HepG2 (cell line): ENCODE results near the gene KSR1. TPM values are rescaled to one million over a fixed set of nuclear protein-coding genes. Genes with fewer than 3 reads are reported as not detected.

Source experiments
- ATAC-seq: fragments of 200-7000 bp; cut with Tn5 transposase; 3 replicates; pipeline ENCODE4 v1.9.1; 2020; ENCODE audit warnings: mild to moderate bottlenecking, moderate library complexity
- BruUV-seq: library from RNA; stranded (reverse); fragments of 400-500 nt; replicated peaks from 2 replicates; lab custom pipeline; 2021; lab: Mats Ljungman, UMichigan
- CTCF ChIA-PET: fragments of 300-600 bp; formaldehyde crosslinking; extraction: SDS; loops from one replicate; lab custom pipeline; 2021; ENCODE audit warnings: low total read pairs, inconsistent platforms, low intra/inter-chr PET ratio; lab: Yijun Ruan, JAX
- POLR2A ChIA-PET: fragments of 350-600 bp; sonication (Branson Sonifier 250); formaldehyde crosslinking; loops from one replicate; lab custom pipeline; 2020; ENCODE audit warnings: antibody characterized with exemption, inconsistent platforms; lab: Yijun Ruan, JAX
- DNase-seq: peaks from one replicate; pipeline ENCODE4 v3.0.0-alpha.2; 2015; ENCODE audit warnings: low spot score
- FAIRE-seq: peaks from 3 replicates; lab custom pipeline; 2011; peaks lifted over from hg19 to GRCh38; lab: Jason Lieb, UNC
- H2AFZ ChIP-seq: one replicate; pipeline ENCODE4 v1.6.1; 2011; ENCODE audit warnings: low read length, inconsistent platforms
- H3K27ac ChIP-seq: fragments of 300-600 bp; 3 replicates; pipeline ENCODE4 v1.8.0; 2011; ENCODE audit warnings: mixed run types, mild to moderate bottlenecking, mixed read lengths, low read length, inconsistent platforms; ENCODE audit not compliant: insufficient read depth; ENCODE audit errors: extremely low read length
- H3K27me3 ChIP-seq, 2 experiments: fragments of 200-600 bp in 1 of 2; 2 replicates in 1 of 2; 3 replicates in 1 of 2; pipeline versions ENCODE4 v1.6.0 to v1.8.0; 2011; ENCODE audit warnings: low read length in 2 of 2, mild to moderate bottlenecking in 2 of 2, moderate library complexity in 2 of 2, inconsistent platforms in 1 of 2; ENCODE audit not compliant: insufficient read depth in 2 of 2, control insufficient read depth in 1 of 2
- H3K36me3 ChIP-seq, 2 experiments: fragments of 200-600 bp in 1 of 2; replicated peaks in 1 of 2; 2 replicates in 1 of 2; 3 replicates in 1 of 2; pipeline versions ENCODE4 v1.5.1 to v1.8.0; 2011; ENCODE audit warnings: low read length in 2 of 2, inconsistent platforms in 1 of 2; ENCODE audit not compliant: insufficient read depth in 2 of 2, control insufficient read depth in 1 of 2
- H3K4me1 ChIP-seq: 2 replicates; pipeline ENCODE4 v1.5.1; 2012; ENCODE audit warnings: low read length, inconsistent platforms; ENCODE audit not compliant: insufficient read depth
- H3K4me2 ChIP-seq: 2 replicates; pipeline ENCODE4 v1.6.0; 2011; ENCODE audit warnings: low read depth, low read length, inconsistent platforms
- H3K4me3 ChIP-seq, 3 experiments: fragments of 200-600 bp in 1 of 3; sonication (generic), shearing (Covaris generic) in 1 of 3; replicated peaks in 1 of 3; 2 replicates each; pipeline ENCODE4 v1.5.1; 2011 to 2016; ENCODE audit warnings: low read length in 3 of 3, inconsistent platforms in 2 of 3, low read depth in 2 of 3, mild to moderate bottlenecking in 2 of 3, control low read depth in 1 of 3, mixed read lengths in 1 of 3; ENCODE audit not compliant: insufficient read depth in 1 of 3
- H3K79me2 ChIP-seq: one replicate; pipeline ENCODE4 v1.6.1; 2011; ENCODE audit warnings: low read length, inconsistent platforms; ENCODE audit not compliant: insufficient read depth
- H3K9ac ChIP-seq: 2 replicates; pipeline ENCODE4 v1.6.0; 2011; ENCODE audit warnings: mild to moderate bottlenecking, low read depth, low read length, inconsistent platforms; ENCODE audit not compliant: insufficient read depth
- H3K9me3 ChIP-seq: 2 replicates; pipeline ENCODE4 v1.5.1; 2012; ENCODE audit warnings: mild to moderate bottlenecking, low read length
- H4K20me1 ChIP-seq: 2 replicates; pipeline ENCODE4 v1.6.0; 2011; ENCODE audit warnings: inconsistent platforms, mild to moderate bottlenecking, low read length, moderate library complexity; ENCODE audit not compliant: insufficient read depth
- KLF6 ChIP-seq: IDR thresholded peaks from 2 replicates; pipeline ENCODE4 v1.8.0; 2016; ENCODE audit warnings: missing biosample characterization, missing genetic modification reagents
- RARG ChIP-seq: sonication (generic); formaldehyde crosslinking; IDR thresholded peaks from 2 replicates; pipeline ENCODE4 v1.4.0; 2020; ENCODE audit warnings: low read depth, mild to moderate bottlenecking, missing genetic modification reagents
- ZBTB3 ChIP-seq: sonication (generic); formaldehyde crosslinking; IDR thresholded peaks from 2 replicates; pipeline ENCODE4 v1.4.0; 2020; ENCODE audit warnings: low read depth, mild to moderate bottlenecking, moderate library complexity, missing genetic modification reagents, borderline replicate concordance
- ZBTB33 ChIP-seq: sonication (generic); formaldehyde crosslinking; IDR thresholded peaks from 2 replicates; pipeline ENCODE4 v1.4.0; 2020; ENCODE audit warnings: missing genetic modification reagents
- ZHX2 ChIP-seq, 2 experiments: sonication (generic) in 1 of 2; formaldehyde crosslinking in 1 of 2; IDR thresholded peaks; 2 replicates each; pipeline versions ENCODE4 v1.6.1 to v1.9.0; 2014 to 2022; ENCODE audit warnings: antibody characterized with exemption in 1 of 2, borderline replicate concordance in 1 of 2, inconsistent platforms in 1 of 2, low read depth in 1 of 2, missing genetic modification reagents in 1 of 2
- ZNF724P ChIP-seq: sonication (generic); formaldehyde crosslinking; IDR thresholded peaks from 2 replicates; pipeline ENCODE4 v1.8.0; 2022; ENCODE audit warnings: missing genetic modification reagents, borderline replicate concordance
- ZNF773 ChIP-seq: sonication (generic); formaldehyde crosslinking; IDR thresholded peaks from 2 replicates; pipeline ENCODE4 v1.4.0; 2020; ENCODE audit warnings: missing genetic modification reagents, borderline replicate concordance
- WGBS: methylation state at CpG from one replicate; pipeline ENCODE4 v1.1.6; 2017; ENCODE audit warnings: low lambda C conversion rate; 5-methylcytosine and 5-hydroxymethylcytosine counted together
- in situ Hi-C: cut with HindIII; loops from 2 replicates; pipeline ENCODE4 v1.10.0; 2017; ENCODE audit warnings: low pct_unique_long_range_greater_than_20kb; ENCODE audit not compliant: extremely low pct_ligation_motif_present
- intact Hi-C: fragments of 100-400 bp; cut with micrococcal nuclease; formaldehyde crosslinking; loops from one replicate; pipeline ENCODE4 v1.10.0; 2022; ENCODE audit not compliant: unreplicated experiment
- polyA plus RNA-seq, 8 experiments: library from polyadenylated mRNA; depleted of rRNA in 3 of 8; stranded (reverse) in 7 of 8; unstranded in 1 of 8; fragments of >200 nt; fragmentation: Illumina TruSeq in 4 of 8; extraction: Trizol in 4 of 8; gene quantifications; 2 replicates each; pipeline versions ENCODE4 v1.2.1 to v1.2.3, GENCODE V29; 2011 to 2016; ENCODE audit warnings: low read depth in 4 of 8, missing spikeins in 1 of 8, mixed read lengths in 1 of 8; ENCODE audit not compliant: insufficient read depth in 1 of 8
- total RNA-seq, 5 experiments: library from RNA; depleted of rRNA; stranded (reverse); fragments of >200 nt; fragmentation: Illumina TruSeq; extraction: Trizol; gene quantifications; 2 replicates each; pipeline ENCODE4 v1.2.3, GENCODE V29; 2016; ENCODE audit warnings: low read depth in 1 of 5
- TF ChIP-seq, protein P1 (sequence below): sonication (generic); formaldehyde crosslinking; IDR thresholded peaks from 2 replicates; pipeline ENCODE4 v1.4.0; 2020; ENCODE audit warnings: missing genetic modification reagents
- TF ChIP-seq, protein P2 (sequence below): sonication (generic); formaldehyde crosslinking; conservative IDR thresholded peaks from 2 replicates; pipeline ENCODE4 v1.8.1; 2023; ENCODE audit warnings: missing genetic modification reagents
- TF ChIP-seq, protein P3 (sequence below), 2 experiments: fragments of 450-650 bp in 1 of 2; sonication (generic) in 1 of 2; formaldehyde crosslinking; IDR thresholded peaks; 2 replicates each; pipeline versions ENCODE4 v1.5.0 to v1.8.0; 2020 to 2022; ENCODE audit warnings: mild to moderate bottlenecking in 1 of 2, missing genetic modification reagents in 1 of 2

The KSR1 gene
- total and polyA plus RNA-seq, 2 of the 13 experiments (the other 11 are each of a cell fraction or from before 2014, with no cell fraction given) = 10.1 to 16.6 TPM

GRCh38 chr17:27664606-27664965 is 208.3 kb downstream of the KSR1 start:
- no peaks in the 10 kb centered on the region for H3K9me3 ChIP-seq
- no peak overlapping the region for H2AFZ ChIP-seq
- intact Hi-C loops = no loop called here
- H3K27me3 ChIP-seq = peaks cover 1 to 11% of the 10 kb centered on the region in 2 experiments; a peak in 3 of 5 replicates
- H3K27ac ChIP-seq = no peak overlapping the region
- no peak overlapping the region for H3K4me2 ChIP-seq
- ATAC-seq (no peak), FAIRE-seq (no peak), DNase-seq (no peak)
- H3K4me3 ChIP-seq = no peak overlapping the region
- H3K4me1 ChIP-seq = no peaks in the 10 kb centered on the region
- H3K9ac ChIP-seq = no peak overlapping the region
- ChIA-PET POLR2A (no interaction called here), CTCF (no interaction called here)
- WGBS = 8% methylated on average over 1 of the region's 2 CpGs
- in situ Hi-C loops = no loop called here
- no peaks in the 10 kb centered on the region for H3K79me2 ChIP-seq
- BruUV-seq = no TSS peak
- no peaks in the 10 kb centered on the region for H4K20me1 ChIP-seq
- H3K36me3 ChIP-seq = no peaks in the 10 kb centered on the region
- no peak for TF ChIP-seq ZHX2 (IDR thresholded peaks at IDR 0.05; ENCODE audit: low read depth)
- TF ChIP-seq ZHX2 (CRISPR knock-in tag; IDR thresholded peaks at IDR 0.05; ENCODE audit: borderline replicate concordance) = no peak
- no peak for TF ChIP-seq ZBTB3 (CRISPR knock-in tag)
- TF ChIP-seq, protein P1, sequence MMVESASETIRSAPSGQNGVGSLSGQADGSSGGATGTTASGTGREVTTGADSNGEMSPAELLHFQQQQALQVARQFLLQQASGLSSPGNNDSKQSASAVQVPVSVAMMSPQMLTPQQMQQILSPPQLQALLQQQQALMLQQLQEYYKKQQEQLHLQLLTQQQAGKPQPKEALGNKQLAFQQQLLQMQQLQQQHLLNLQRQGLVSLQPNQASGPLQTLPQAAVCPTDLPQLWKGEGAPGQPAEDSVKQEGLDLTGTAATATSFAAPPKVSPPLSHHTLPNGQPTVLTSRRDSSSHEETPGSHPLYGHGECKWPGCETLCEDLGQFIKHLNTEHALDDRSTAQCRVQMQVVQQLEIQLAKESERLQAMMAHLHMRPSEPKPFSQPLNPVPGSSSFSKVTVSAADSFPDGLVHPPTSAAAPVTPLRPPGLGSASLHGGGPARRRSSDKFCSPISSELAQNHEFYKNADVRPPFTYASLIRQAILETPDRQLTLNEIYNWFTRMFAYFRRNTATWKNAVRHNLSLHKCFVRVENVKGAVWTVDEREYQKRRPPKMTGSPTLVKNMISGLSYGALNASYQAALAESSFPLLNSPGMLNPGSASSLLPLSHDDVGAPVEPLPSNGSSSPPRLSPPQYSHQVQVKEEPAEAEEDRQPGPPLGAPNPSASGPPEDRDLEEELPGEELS (CRISPR knock-in tag) = no peak
- no peak for TF ChIP-seq ZBTB33 (CRISPR knock-in tag)
- no peak for TF ChIP-seq ZNF773
- TF ChIP-seq, protein P2, sequence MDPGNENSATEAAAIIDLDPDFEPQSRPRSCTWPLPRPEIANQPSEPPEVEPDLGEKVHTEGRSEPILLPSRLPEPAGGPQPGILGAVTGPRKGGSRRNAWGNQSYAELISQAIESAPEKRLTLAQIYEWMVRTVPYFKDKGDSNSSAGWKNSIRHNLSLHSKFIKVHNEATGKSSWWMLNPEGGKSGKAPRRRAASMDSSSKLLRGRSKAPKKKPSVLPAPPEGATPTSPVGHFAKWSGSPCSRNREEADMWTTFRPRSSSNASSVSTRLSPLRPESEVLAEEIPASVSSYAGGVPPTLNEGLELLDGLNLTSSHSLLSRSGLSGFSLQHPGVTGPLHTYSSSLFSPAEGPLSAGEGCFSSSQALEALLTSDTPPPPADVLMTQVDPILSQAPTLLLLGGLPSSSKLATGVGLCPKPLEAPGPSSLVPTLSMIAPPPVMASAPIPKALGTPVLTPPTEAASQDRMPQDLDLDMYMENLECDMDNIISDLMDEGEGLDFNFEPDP (CRISPR knock-in tag) = no peak
- no peak for TF ChIP-seq KLF6 (CRISPR knock-in tag)
- TF ChIP-seq, protein P3, sequence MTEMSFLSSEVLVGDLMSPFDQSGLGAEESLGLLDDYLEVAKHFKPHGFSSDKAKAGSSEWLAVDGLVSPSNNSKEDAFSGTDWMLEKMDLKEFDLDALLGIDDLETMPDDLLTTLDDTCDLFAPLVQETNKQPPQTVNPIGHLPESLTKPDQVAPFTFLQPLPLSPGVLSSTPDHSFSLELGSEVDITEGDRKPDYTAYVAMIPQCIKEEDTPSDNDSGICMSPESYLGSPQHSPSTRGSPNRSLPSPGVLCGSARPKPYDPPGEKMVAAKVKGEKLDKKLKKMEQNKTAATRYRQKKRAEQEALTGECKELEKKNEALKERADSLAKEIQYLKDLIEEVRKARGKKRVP (CRISPR knock-in tag; IDR thresholded peaks at IDR 0.05) = no peak
- no peak for TF ChIP-seq ZNF724P (CRISPR knock-in tag)
- no peak for TF ChIP-seq RARG (CRISPR knock-in tag)
